ENCODE data around the gene FMNL2. TPM values are rescaled to one million over a fixed set of nuclear protein-coding genes. Genes with fewer than 3 reads are reported as not detected.

The FMNL2 gene
- polyA plus RNA-seq, 4 donors = 103 to 199 (median 111) TPM

DNA sequence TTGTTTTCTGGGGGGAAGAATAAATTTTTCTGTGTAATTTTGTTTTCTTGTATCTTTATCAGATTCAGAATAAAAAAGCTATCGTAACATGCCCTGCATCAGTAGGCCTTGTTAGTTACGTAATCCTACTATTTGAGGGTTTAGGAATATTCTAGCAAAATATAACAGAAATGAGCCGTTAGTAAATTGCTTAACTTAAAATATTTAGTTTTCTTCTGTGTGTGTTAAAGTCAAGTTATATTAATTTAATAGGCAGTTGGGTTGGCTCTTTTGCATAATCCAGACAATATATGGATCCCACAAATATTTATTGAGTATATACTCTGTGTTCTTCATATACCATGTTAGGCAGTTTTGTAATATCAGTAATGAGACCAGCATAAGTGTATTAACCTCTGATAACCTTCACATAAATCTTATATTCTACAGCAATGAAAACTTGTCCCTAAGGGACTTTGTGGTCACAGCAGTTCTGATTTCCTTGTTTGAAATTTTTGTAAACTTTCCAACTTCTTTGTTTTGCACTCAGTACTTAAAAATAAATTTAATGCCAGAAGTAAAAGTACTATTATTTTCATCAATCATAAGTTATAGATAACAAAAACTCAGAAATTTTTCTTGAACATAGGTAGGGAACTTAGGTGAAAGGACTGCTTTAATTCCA, 151.9 kb downstream of the FMNL2 start:
- DNase-seq (ENCODE audit: low read depth in 4 of 4, low spot score in 3 of 4) = no peak

DNA sequence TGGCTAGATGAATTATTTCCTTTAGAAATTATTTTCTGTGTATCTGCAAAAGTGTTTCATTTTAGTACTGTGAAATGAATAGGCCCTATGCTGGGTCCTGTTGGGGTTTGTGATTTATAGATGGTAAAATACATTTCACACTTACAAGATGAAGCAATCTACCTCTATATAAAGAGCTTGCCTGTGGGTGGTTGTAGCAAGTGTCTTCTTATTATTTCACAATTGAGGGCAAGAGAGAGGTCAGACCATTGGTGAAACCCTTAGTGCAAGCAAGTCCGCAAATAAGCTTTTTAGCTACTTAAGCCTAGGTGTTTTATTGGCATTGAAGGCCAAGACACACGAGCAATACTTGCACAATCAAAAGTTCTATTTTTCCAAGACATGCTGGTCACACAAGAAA, 153.1 kb downstream of the FMNL2 start:
- DNase-seq (ENCODE audit: low read depth in 4 of 4, low spot score in 3 of 4) = no peak

DNA sequence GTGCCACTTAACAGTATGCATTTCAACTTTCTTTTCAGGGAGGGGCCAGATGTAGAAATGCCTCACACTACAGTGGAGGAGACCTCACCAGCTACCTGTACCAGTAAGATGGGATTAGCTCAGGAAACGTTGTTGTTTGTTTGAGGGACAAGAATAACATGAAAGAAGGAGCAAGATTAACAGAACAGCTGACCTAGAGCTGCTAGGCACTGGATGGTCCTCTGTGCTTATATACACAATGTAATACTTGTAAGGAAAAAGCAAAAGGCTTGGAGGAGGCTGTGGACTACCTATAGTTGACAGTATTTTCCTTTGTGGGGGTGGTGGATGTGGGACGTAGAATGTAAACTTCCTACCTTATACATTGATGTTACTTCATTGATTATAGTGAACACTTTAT, 154.4 kb downstream of the FMNL2 start:
- DNase-seq (ENCODE audit: low read depth in 4 of 4, low spot score in 3 of 4) = no peak

DNA sequence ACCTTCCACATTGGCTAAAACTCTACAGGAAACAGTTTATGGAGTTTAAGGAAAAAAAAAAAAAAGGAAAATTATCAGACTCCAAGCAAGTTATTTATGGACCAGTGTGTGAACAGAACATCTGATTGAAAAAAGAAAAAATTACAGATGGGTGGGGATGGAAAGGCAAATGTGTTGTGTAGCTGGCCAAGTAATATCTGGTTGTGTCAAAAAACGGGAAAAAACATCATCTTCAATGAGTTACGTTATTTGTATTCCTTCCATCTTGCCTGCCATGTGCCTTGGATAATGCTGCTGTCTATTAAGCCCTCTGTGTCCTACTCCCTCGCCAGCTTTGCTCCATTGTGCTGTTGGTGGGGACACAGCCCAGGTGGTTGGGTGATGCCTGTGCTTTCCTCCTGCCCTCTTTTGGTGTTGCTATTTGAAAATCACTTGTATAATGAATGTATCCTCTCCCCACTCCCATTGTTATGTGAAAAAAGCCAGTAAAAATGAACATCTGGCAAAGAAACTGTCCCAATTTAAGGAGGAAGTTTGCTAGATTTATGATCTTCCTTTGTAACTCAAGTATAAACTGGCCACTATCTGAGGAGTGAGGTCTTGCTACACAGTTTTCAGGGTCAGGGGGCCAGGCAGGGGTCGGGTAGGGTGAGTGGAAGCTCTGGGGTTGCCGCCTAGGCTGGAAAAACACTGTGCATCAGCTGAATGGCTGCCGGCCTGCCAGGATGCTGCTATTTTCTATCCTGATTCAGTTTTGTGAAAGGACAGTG, 155.9 kb downstream of the FMNL2 start:
- DNase-seq (ENCODE audit: low read depth in 4 of 4, low spot score in 3 of 4) = peak in 1 of 4 donors; percentile 48

DNA sequence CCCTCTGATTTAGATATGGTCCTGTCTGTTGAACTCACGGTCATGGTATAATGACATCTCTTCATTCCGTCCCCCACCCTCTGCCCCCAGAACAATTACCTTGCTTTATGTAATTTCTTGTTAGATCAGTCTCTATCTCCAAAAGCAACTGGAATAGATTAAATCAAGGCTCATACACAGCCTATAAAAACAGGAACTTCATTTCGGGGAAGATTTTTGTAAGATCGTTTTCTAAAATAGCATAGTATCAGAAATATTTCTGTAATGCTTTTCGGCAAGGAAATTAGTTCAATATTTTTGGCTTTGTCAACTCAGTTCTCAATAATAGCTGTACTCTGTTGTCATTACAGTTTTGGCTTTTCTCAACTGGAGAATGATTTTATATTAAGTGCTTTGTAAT, 157.2 kb downstream of the FMNL2 start:
- DNase-seq (ENCODE audit: low read depth in 4 of 4, low spot score in 3 of 4) = no peak

DNA sequence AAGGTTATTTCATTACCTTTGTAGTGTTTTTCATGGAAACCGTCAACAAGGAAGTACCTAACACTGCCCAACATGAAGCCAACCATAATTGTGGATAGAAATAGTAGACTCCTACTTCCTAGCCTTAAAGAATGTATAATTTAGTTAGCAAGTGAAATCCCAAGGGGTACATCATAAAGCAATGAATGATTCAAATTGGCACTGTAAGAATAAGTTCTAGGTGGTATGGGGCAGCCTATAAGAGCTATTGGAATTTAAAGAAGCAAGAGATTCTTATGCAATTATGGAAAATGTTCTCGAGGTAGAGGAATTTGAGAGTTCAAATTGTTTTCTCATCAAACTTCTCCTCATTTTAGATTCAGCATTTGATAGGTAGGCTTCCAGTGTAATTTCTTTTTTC, 157.9 kb downstream of the FMNL2 start:
- no peak for DNase-seq (ENCODE audit: low read depth in 4 of 4, low spot score in 3 of 4)

DNA sequence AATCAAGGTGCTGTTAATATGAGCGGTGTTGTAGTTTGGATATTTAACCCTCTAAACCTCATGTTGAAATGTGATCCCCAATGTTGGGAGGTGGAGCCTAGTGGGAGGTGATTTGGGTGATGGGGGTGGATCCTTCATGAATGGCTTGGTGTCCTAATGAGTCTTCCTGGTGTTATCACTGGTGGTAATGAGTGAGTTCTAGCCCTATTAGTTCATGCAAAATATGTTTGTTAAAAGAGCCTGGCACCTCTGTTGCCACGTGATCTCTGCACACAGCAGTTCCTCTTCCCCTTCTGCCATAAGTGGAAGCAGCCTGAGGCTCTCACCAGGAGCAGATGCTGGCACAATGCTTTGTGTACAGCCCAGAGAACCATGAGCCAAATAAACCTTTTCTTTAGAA, 158.4 kb downstream of the FMNL2 start:
- DNase-seq (ENCODE audit: low read depth in 4 of 4, low spot score in 3 of 4) = no peak

DNA sequence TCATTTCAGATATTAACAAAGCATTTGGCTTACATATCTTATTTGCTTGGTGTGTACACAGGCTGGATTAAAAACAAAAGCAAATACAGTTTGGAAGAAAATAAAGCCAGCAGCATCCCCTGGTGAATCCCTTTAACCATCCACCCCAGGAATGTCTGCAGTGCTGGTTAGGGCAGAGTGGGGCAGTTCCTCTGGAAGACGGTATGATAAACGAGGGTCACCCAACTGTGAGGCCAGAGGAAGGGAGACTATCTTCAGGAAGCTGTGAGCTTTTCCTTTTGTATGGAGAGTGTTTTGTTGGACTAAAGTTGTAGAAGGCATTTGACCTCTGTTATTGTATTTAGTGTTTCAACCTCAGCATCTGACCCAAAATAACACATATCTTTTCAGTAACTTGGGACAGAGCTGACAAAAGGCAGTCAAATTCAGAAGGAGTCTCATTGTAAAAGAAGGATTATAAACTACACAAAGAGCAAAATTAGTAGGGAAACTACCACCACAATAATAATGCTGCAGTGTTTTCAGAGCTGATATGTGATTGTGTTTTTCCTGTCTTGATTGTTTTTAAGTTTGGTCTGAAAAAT, 159.1 kb downstream of the FMNL2 start:
- DNase-seq (ENCODE audit: low read depth in 4 of 4, low spot score in 3 of 4) = no peak

DNA sequence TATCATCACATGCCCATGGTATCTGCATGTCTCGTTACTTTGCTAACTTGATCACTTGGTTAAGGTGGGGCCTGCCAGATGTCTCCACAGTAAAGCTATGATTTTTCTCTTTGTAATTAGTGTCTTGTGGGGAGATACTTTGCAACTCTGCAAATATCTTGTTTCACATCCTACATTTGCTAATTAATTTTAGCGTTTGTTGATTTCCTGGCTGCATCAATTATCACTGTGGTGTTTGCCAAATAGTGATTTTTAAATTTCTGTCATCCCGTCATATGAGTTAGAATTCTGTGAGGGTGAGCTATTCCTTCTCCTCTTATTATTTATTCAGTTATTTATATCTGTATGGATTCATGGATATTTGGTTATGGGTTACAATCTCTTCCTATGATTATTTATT, 161.4 kb downstream of the FMNL2 start:
- DNase-seq (ENCODE audit: low read depth in 4 of 4, low spot score in 3 of 4) = no peak

DNA sequence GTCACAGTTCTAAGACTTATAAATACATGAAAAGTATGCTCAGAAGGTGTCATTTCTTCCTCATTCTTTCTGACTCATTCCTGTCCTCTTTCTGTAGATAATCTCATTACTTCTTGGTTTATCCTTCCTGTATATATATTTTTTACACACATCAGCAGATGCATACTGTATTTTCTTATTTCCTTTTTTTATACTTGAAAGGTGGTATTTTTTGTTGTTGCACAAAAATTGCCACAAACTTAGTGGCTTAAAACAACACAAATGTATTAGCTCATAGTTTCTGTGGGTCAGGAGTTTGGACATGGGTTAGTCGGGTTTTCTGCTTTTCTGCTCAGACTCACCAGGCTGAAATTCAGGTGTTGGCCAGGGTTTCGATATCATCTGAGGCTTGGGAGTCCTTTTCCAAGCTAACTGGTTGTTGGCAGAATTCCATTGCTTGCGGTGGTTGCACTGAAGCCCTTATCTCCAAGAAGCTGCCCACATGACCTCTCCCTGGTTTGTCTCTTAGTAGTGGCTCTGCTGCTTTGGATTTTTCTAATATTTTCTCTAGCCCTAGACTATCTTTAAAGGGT, 162.6 kb downstream of the FMNL2 start:
- DNase-seq (ENCODE audit: low read depth in 4 of 4, low spot score in 3 of 4) = no peak

DNA sequence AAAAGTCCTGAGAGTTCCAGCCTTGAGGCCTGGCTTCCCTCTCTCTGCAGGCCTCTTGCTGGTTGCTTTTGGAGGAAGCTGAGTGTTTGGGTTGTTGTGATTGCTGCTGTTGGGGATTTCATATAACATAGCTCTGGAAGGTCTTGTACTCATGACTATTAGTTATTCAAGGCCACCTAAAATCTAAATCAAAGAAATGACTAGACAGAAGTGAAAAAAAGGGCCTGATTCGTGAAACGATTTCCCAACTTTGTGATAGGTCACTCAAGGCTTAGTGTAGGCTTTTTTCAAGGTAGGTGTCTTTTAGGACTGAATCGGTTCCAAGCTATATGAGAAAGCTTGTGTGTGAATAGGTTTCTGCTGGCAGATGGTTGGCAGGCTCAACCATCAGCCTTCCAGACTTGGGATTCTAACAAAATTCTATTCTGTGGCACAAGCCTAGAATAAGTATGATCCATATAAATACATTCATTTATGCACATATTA, 164.4 kb downstream of the FMNL2 start:
- DNase-seq (ENCODE audit: low read depth in 4 of 4, low spot score in 3 of 4) = no peak

DNA sequence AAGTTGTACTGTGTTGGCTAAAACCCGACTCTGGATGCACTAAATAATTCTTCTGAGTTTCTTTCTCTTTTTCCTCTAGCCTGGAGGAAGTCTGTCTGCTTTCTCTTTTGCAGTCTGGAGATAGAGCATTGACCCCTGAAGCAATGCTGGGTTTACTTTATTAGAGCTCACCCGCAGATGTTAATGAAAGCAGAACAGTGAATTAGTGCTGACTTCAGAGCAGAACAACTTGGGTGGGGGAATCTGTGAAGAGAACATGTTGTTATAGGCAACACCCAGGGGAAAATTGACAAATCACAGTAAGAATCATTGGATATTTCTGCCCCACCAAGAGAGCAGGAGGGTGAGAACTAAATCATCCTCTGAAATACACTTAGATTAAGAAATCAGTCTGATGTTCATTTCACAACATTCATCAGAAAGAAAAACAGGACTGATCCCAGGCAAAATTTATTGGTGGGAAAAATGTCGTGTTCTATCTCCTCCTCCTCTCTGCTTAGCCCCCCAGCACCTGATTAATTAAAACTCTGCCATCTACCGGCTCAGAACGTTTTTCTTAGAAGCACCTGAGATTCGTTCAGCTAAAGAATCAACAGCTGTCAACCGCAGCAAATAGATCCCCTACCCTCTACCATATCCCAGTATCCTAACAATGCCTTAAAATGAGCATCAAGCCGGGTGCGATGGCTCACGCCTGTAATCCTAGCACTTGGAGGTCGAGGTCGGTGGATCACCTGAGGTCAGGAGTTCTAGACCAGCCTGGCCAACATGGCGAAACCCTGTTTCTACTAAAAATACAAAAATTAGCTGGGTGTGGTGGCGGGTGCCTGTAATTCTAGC, 165.1 kb downstream of the FMNL2 start:
- no peak for DNase-seq (ENCODE audit: low read depth in 4 of 4, low spot score in 3 of 4)

DNA sequence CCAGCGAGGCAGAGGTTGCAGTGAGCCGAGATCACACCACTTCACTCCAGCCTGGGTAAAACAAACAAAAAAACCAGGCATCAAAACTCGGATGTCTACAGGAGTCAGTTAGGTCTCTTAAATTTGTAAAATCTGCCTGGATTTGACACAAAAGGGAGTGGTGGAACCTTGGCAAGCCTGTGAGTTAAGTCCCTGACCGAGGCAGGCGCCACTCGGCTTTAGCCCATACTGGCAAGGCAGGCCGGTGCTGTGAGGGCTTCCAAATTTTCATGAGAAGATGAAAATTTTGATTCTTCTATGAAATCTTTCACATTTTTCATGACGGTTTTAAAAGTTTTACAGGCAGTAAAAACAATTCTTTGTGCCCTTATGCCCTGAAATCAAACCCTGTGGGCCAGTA, 165.8 kb downstream of the FMNL2 start:
- no peak for DNase-seq (ENCODE audit: low read depth in 4 of 4, low spot score in 3 of 4)

DNA sequence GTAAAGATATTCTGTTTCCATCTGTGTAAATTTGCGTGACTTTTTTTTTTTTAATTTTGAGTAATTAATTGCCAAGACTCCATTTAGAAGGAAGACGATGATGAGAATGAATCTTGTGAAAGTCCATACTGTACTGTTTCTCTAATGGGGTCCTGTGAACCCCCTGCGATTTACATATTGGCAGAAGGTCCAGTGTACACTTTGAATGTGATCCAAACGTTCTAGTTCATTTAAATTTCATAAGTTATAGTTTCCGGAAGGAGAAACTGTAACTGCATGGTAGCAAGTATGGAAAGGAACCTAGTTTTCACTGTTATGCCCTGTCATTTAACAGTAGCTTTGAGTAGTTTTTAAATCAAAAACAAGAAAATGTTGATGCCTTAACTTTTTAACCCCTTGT, 166.7 kb downstream of the FMNL2 start:
- no peak for DNase-seq (ENCODE audit: low read depth in 4 of 4, low spot score in 3 of 4)

DNA sequence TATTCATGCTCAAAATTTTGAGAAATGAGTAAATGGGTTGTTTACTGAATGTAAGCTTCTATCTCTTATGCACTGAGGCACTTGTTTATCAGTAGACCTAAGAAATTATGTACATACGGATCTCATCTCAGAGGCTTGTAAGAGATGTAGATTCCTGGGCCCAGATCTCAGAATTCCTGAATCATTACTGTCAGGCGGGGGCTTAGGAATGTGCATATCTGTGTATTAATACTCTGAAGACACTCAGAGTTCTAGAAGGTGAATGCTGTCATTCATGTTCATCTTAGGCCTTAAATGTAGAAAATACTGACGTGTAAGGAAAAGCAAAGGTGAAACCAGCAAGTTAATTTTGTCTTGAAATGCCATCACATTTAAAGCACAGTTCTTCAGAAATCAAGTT, 169.6 kb downstream of the FMNL2 start:
- DNase-seq (ENCODE audit: low read depth in 4 of 4, low spot score in 3 of 4) = no peak

DNA sequence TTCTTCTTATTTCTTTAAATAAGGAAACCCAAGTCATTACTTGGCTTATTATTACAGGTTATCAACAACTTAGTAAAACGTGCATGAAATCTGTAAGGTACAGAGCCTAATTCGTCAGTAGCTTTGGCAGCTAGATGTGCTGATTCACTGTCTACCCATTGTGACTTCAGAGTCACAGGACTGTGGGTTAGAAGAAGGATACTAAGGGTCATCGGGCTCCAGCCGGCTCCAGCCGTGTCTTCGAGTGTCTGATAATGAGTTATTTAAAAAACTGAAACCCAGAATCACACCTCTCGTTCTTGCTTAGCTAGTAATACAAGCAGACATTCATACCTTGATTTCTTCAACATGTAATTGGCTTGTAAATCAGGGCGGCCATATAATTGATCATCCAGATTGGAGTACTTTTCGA, 170.5 kb downstream of the FMNL2 start:
- DNase-seq (ENCODE audit: low read depth in 4 of 4, low spot score in 3 of 4) = no peak

DNA sequence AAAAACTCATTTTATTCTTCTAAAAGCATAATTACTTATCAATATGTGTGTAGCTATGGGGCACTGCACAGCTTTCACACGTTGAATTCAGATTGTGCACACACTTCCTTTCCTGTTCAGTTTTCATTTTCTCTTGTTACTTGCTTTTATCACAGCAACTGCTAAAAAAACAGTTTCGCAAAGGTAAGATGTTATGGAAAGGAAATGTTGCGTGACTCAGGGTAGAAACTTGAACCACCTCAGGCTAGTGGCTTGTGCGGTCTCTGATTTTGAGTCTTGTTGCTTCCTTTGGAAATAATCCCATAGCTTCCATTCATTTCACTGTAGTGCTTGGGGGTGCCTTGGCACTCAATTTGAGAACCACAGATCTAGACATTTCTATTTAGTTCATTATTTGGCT, 171.9 kb downstream of the FMNL2 start:
- no peak for DNase-seq (ENCODE audit: low read depth in 4 of 4, low spot score in 3 of 4)

DNA sequence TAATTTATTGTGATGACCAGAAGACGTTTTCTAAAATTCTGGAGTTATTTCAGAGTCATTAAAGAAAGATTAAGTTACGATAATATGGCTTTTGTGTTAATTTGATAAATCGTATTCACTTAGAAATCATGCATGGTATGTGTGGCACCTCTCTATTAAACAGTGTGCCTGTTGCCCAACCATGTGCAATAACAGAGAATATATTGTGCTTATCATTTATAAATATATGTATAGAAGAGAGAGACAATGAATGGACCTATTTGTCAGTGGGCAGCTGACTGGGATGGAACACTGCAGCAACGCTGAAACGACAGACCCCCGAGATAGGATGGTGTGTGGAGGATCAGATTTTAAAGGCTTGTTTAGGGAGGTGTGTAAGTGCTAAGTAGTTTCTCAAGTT, 172.9 kb downstream of the FMNL2 start:
- DNase-seq (ENCODE audit: low read depth in 4 of 4, low spot score in 3 of 4) = no peak

DNA sequence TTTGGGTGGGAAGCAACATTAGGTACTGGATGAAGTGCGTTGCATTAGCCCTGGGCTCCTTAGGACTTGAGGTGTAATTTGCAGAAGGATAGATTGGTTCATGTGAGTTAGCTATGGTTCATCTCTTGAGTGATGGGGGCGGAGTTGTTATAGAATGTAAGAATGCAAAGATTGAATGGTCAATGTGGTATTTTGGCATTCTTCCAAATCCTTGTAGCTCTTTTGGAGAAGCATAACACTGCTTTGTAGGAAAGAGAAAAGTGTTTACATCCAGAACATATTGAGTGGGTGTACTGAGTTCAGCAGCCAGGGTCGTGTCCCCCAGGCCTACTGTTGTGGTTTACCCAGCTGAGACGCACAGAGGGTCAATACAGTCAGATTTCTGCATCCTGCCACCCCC, 173.5 kb downstream of the FMNL2 start:
- no peak for DNase-seq (ENCODE audit: low read depth in 4 of 4, low spot score in 3 of 4)

DNA sequence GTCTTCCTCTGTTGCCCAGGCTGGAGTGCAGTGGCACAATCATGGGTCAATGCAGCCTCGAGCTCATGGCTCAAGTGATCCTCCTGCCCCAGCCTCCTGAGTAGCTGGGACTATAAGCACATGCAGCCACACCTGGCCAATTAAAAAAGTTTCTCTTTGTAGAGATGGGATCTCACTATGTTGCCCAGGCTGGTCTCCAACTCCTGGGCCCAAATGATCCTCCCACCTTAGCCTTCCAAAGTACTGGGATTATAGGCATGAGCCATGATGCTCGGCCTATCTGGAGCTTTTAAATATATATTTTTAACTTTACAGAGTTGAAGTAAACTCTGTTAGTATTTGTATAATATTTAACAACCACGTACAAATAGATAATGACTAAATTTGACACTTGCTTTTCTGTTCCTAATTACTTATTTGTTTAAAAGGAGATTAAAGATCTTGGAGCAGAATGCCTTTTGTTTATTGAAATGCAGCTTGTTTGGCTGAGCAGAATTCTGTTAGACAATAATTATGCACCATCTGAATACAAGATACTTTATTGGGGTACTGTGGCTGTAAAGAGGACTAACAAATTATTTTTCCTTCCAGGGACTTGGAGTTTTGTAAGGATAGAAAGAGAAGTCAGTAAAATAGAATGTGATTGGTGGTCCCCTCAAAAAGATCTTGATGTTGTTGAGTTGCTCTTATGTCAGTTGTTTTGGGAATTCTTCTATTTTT, 175.0 kb downstream of the FMNL2 start:
- no peak for DNase-seq (ENCODE audit: low read depth in 4 of 4, low spot score in 3 of 4)

All from left renal pelvis (tissue), 4 donors.